ENCODE data around the gene SLCO3A1.
A peak's percentile ranks its signal among the peaks of the same experiment; 100 is the strongest.

Gene SLCO3A1

DNA sequence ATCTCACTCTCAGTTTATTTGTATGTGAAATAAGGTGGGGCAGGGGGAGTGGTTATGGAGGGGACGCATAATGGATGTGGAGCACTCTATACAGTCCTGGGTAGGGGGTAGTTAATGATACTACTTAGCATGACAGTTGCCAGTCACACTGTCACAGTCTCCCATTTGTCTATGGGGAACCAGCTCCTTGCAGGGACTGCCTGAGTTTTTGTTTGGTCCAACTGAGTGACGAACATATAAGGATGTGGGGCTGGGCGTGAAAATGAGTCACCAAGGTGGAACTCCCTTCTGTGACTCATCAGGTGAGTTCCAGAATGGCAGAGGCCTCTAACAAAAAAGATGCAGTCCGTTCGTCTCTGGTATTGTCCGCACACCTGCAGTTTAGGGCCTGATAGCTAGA lies 304.9 kb downstream of the SLCO3A1 start:
- H3K4me1 ChIP-seq (ENCODE audit: insufficient read depth, low read length) = peaks cover 37% of the 10 kb centered on the region
- no peaks in the 10 kb centered on the region for H3K27me3 ChIP-seq (ENCODE audit: insufficient read depth, low read length)
- H3K27ac ChIP-seq (ENCODE audit: low read depth, low read length) = peak overlapping the region; percentile 89
- H3K4me3 ChIP-seq (ENCODE audit: low read length) = no peak overlapping the region
- no peak overlapping the region for H3K9ac ChIP-seq (ENCODE audit: low read depth, low read length)
- no peaks in the 10 kb centered on the region for H3K36me3 ChIP-seq (ENCODE audit: insufficient read depth, low read length)
- 24% methylated on average over 6 of the region's 6 CpGs for WGBS
- H3K9me3 ChIP-seq (ENCODE audit: insufficient read depth, low read depth, low read length) = no peaks in the 10 kb centered on the region

DNA sequence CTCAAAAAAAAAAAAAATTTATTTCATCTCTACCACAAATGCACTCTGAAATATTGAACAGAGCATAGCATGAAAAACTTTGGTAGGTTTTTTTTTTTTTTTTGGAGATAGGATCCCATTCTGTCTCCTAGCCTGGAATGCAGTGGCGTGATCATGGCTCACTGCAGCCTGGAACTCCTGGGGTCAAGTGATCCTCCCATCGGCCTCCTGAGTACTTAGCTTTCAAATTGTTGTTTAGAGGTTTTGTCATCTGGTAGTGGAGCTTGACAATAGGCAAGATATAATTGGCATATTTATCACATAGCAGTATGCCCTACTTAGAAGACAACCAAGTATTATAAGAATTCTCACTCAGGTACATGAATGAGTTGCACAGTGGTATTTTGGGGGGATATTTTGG lies 306.0 kb downstream of the SLCO3A1 start:
- H3K36me3 ChIP-seq (ENCODE audit: insufficient read depth, low read length) = no peaks in the 10 kb centered on the region
- H3K9ac ChIP-seq (ENCODE audit: low read depth, low read length) = peak overlapping the region; percentile 23; the same call in 1 of the 2 replicates
- H3K27ac ChIP-seq (ENCODE audit: low read depth, low read length) = peak overlapping the region; percentile 89; the same call in 1 of the 2 replicates
- peaks cover 47% of the 10 kb centered on the region for H3K4me1 ChIP-seq (ENCODE audit: insufficient read depth, low read length)
- no peaks in the 10 kb centered on the region for H3K27me3 ChIP-seq (ENCODE audit: insufficient read depth, low read length)
- no peak overlapping the region for H3K4me3 ChIP-seq (ENCODE audit: low read length)
- WGBS = 53% methylated on average over 2 of the region's 2 CpGs
- H3K9me3 ChIP-seq (ENCODE audit: insufficient read depth, low read depth, low read length) = no peaks in the 10 kb centered on the region

DNA sequence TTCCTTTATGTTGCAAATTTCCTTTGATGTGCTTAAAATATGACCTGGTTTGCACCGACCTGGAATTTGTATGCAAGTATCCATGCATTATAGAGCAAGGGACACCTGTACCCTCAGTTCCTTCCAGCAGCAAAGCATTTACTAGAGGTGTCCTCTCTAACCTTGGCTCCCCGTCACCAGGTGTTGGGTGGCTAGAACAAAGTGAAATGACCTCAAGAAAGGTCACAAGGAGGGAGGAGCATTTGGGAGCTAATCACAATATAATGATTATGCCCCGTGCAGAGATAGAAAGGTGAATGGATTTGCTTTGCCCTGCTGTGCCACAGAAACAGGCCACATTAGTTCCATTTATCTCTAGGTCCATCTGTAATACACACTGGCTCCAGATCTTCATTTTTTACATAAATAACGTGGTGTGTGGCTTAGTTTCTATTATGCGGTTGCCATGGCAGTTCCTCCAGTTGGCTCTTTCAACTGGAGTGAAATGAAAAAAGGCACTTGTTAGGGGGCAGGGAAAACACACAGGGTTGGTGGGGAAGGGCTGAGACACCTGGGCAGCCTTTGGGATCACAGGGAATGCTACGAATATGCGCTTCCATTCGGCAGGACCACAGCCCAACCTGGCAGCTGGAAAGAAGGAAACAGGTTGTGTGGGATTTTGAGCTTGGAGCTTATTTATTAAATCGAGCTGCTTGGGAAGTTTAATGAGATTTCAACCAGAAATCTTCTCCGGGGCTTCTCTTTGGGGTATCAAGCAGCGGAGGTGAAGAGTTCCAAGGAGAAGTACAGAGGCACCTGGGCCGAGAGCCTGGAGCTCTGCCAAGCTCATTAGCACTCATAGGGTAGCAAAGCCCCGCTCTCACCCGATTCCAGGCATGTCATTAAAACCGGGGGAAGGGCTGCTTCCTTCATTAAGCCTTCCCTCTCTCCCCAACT lies 306.7 kb downstream of the SLCO3A1 start:
- peak overlapping the region; percentile 1; the same call in 1 of the 2 replicates for H3K4me3 ChIP-seq (ENCODE audit: low read length)

DNA sequence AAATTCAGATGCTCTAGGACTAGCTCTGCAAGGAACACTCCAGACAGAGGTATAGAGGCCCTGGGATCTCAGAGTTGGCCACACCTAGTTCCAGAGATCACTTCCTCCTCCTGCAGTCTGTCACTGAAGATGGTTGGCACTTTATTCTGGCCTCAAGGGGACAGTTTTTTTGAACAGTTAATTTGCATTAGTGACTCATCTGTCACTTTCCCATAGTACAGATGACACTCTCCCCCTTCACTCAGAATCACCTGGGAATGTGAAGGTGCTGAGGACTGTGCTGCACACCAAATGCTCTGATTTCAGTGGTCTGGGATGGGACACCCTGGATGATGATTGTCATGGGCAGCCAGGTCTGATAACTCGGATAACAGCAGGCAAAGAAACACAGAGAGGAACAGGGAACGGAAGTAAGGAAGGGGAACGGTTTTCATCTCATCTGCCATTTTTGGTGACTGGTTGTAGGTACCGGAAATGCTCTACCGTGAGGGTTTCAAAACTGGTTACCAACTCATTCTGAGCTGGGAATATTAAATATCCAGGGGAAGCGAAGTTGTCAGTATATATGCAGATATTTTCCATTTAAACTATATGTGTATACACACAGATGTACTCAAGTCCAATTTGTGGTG lies 307.6 kb downstream of the SLCO3A1 start:
- Histone ChIP-seq H3K9ac (ENCODE audit: low read depth, low read length) (peak overlapping the region; percentile 23; the same call in 1 of the 2 replicates), H3K27me3 (ENCODE audit: insufficient read depth, low read length) (no peaks in the 10 kb centered on the region), H3K9me3 (ENCODE audit: insufficient read depth, low read depth, low read length) (no peaks in the 10 kb centered on the region), H3K4me1 (ENCODE audit: insufficient read depth, low read length) (peaks cover 63% of the 10 kb centered on the region), H3K27ac (ENCODE audit: low read depth, low read length) (peak overlapping the region; percentile 89), H3K36me3 (ENCODE audit: insufficient read depth, low read length) (no peaks in the 10 kb centered on the region), H3K4me3 (ENCODE audit: low read length) (no peak overlapping the region)
- 88% methylated on average over 6 of the region's 6 CpGs for WGBS

More for the DNA sequence above, 306.7 kb downstream of the SLCO3A1 start:
- no peaks in the 10 kb centered on the region for H3K36me3 ChIP-seq (ENCODE audit: insufficient read depth, low read length)
- WGBS = 53% methylated on average over 15 of the region's 15 CpGs
- peak overlapping the region; percentile 23 for H3K9ac ChIP-seq (ENCODE audit: low read depth, low read length)
- H3K4me1 ChIP-seq (ENCODE audit: insufficient read depth, low read length) = peaks cover 54% of the 10 kb centered on the region
- H3K27me3 ChIP-seq (ENCODE audit: insufficient read depth, low read length) = no peaks in the 10 kb centered on the region
- H3K9me3 ChIP-seq (ENCODE audit: insufficient read depth, low read depth, low read length) = no peaks in the 10 kb centered on the region
- peak overlapping the region; percentile 89 for H3K27ac ChIP-seq (ENCODE audit: low read depth, low read length)

DNA sequence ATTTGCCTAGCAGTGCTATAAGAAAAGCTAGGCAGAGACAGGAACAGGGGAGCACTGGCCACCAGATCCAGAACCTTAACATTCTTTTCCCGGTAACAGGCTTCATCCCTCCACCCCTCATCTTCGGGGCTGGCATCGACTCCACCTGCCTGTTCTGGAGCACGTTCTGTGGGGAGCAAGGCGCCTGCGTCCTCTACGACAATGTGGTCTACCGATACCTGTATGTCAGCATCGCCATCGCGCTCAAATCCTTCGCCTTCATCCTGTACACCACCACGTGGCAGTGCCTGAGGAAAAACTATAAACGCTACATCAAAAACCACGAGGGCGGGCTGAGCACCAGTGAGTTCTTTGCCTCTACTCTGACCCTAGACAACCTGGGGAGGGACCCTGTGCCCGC lies 309.1 kb downstream of the SLCO3A1 start:
- no peaks in the 10 kb centered on the region for H3K9me3 ChIP-seq (ENCODE audit: insufficient read depth, low read depth, low read length)
- H3K27ac ChIP-seq (ENCODE audit: low read depth, low read length) = no peak overlapping the region; the same call in 1 of the 2 replicates
- H3K4me1 ChIP-seq (ENCODE audit: insufficient read depth, low read length) = peaks cover 62% of the 10 kb centered on the region
- H3K4me3 ChIP-seq (ENCODE audit: low read length) = no peak overlapping the region
- H3K36me3 ChIP-seq (ENCODE audit: insufficient read depth, low read length) = no peaks in the 10 kb centered on the region
- WGBS = 96% methylated on average over 17 of the region's 17 CpGs
- H3K27me3 ChIP-seq (ENCODE audit: insufficient read depth, low read length) = no peaks in the 10 kb centered on the region
- no peak overlapping the region for H3K9ac ChIP-seq (ENCODE audit: low read depth, low read length)

DNA sequence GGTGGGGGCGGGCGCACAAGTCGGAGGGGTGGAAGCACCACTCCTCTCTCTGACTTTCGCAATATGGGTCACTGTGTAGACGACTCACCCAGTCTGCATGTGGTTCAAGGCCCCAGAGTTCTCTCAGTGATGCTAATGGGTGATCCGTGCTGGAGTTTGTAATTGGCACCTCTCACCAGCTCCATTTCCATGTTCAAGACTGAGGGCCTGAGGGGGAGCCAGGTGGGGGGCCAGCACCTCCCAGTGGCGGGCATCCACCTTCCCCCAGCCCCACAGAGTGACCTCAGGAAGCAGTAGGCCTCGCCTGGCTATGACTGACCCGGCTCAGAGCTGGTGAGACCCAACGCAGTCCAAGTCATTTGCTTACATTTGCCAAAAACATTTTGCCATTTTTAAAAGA lies 310.1 kb downstream of the SLCO3A1 start:
- WGBS = 53% methylated on average over 10 of the region's 10 CpGs
- Histone ChIP-seq H3K4me3 (ENCODE audit: low read length) (no peak overlapping the region), H3K9me3 (ENCODE audit: insufficient read depth, low read depth, low read length) (no peaks in the 10 kb centered on the region), H3K27me3 (ENCODE audit: insufficient read depth, low read length) (no peaks in the 10 kb centered on the region), H3K36me3 (ENCODE audit: insufficient read depth, low read length) (no peaks in the 10 kb centered on the region), H3K4me1 (ENCODE audit: insufficient read depth, low read length) (peaks cover 54% of the 10 kb centered on the region), H3K9ac (ENCODE audit: low read depth, low read length) (no peak overlapping the region; the same call in 1 of the 2 replicates), H3K27ac (ENCODE audit: low read depth, low read length) (peak overlapping the region; percentile 93)

DNA sequence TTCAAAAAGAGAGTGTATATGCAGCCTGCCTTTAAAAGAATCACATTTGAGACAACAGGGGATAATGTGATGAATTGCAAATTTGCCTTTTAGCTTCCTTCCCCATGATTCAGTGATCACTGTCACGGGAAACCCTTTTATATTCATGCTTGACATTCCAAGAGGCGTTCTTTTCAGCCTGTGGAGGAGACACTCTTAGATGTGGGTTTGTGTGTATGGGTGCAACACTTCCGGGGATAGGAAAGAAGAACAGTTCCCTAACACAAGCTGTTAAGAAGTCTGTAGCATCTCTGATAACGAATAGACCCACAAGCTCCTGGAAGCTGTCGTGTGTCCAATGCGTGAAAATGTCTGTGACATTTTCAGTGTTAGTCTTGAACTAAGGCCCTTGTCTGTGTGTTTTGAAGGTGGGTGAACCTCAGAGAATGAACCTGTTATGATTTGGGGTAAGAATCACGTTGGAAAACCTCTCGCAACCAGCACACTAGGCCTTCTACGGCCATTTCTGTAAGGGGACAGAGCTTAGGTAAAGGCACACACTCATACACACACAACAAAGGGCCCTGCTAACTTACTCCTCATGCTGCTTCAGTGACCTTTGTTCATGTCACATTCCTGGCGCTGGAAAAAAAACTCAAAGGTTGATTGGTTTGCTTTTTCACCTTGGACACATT lies 311.0 kb downstream of the SLCO3A1 start:
- H3K27me3 ChIP-seq (ENCODE audit: insufficient read depth, low read length) = no peaks in the 10 kb centered on the region
- 31% methylated on average over 10 of the region's 10 CpGs for WGBS
- peaks cover 49% of the 10 kb centered on the region for H3K4me1 ChIP-seq (ENCODE audit: insufficient read depth, low read length)
- peak overlapping the region; percentile 93 for H3K27ac ChIP-seq (ENCODE audit: low read depth, low read length)
- H3K36me3 ChIP-seq (ENCODE audit: insufficient read depth, low read length) = no peaks in the 10 kb centered on the region
- H3K9me3 ChIP-seq (ENCODE audit: insufficient read depth, low read depth, low read length) = no peaks in the 10 kb centered on the region
- no peak overlapping the region for H3K4me3 ChIP-seq (ENCODE audit: low read length)
- peak overlapping the region; percentile 70; the same call in 1 of the 2 replicates for H3K9ac ChIP-seq (ENCODE audit: low read depth, low read length)

DNA sequence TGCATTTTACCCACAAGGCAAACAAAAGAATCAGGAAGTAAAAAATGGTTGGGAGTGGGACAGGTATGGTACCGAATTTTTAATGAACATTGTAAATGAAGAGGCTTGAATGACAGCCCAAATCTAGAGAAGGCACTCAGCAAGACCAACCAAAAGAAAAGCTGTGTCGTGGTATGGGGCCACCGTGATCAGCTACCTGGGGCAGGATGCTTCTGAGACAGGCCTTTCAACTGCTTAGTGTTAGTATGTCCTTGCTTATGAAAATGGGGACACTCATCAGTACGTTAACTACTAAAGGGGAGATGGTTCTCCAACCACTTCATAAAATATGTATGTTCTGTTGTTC lies 311.5 kb downstream of the SLCO3A1 start:
- no peaks in the 10 kb centered on the region for H3K36me3 ChIP-seq (ENCODE audit: insufficient read depth, low read length)
- H3K27me3 ChIP-seq (ENCODE audit: insufficient read depth, low read length) = no peaks in the 10 kb centered on the region
- H3K9me3 ChIP-seq (ENCODE audit: insufficient read depth, low read depth, low read length) = no peaks in the 10 kb centered on the region
- H3K4me1 ChIP-seq (ENCODE audit: insufficient read depth, low read length) = peaks cover 43% of the 10 kb centered on the region
- peak overlapping the region; percentile 93 for H3K27ac ChIP-seq (ENCODE audit: low read depth, low read length)
- 13% methylated on average over 3 of the region's 4 CpGs for WGBS
- peak overlapping the region; percentile 70; the same call in 1 of the 2 replicates for H3K9ac ChIP-seq (ENCODE audit: low read depth, low read length)
- H3K4me3 ChIP-seq (ENCODE audit: low read length) = no peak overlapping the region

DNA sequence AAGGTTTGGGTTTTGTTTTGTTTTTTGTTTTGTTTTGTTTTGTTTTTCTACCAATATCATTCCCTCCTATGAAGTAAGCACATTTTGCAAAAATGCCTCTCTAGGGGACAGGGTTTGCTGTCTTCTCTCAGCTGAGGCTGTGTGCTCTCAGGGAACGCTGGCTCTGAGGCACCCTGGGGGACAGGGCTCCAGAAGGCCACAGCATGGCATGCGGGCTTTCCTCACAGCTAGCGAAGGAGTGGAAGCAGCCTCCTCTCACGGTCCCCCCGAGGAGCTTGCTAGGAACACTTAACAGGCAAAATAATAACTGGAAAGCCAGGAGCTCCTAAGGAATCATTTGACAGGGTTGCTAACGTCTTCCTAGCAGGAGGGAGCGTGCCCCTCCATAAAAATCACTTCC lies 312.5 kb downstream of the SLCO3A1 start:
- 57% methylated on average over 7 of the region's 7 CpGs for WGBS
- H3K27ac ChIP-seq (ENCODE audit: low read depth, low read length) = 0 out of 2 replicates have a peak overlapping the region, but pooled peaks have one; percentile 93

DNA sequence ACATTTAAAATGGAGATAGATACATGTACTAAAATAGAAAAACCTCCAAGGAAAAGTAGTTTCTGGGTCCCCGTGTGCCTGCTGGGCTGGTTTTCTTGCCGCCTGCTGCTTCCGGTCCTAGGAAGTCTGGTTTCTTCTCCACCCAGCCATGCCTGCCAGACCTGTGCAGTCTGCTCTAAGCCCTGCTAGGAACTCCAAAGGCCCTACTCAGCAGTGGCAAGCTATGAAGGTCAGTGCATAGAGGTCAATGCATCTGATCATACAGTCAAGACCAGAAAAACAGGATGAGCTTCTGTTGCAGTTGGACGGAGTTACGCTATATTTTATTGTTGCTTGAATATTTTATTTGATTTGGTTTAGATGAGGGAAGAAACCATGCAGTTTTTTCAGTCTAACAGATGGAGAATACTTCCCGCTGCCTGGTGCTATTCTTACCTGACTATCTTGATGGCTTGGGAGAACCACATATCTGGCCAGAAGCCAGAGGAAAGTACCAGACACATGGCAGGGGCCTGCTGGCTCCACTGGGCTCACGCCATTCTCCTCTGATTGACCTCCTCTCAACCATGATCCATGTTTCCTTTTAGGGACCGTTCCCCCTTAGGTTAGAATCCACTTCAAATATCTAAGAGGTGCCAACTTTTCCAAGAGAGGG lies 313.4 kb downstream of the SLCO3A1 start:
- Histone ChIP-seq H3K9ac (ENCODE audit: low read depth, low read length) (no peak overlapping the region), H3K4me3 (ENCODE audit: low read length) (no peak overlapping the region), H3K36me3 (ENCODE audit: insufficient read depth, low read length) (no peaks in the 10 kb centered on the region), H3K27me3 (ENCODE audit: insufficient read depth, low read length) (no peaks in the 10 kb centered on the region), H3K4me1 (ENCODE audit: insufficient read depth, low read length) (peaks cover 29% of the 10 kb centered on the region), H3K27ac (ENCODE audit: low read depth, low read length) (no peak overlapping the region), H3K9me3 (ENCODE audit: insufficient read depth, low read depth, low read length) (no peaks in the 10 kb centered on the region)
- WGBS = 94% methylated on average over 8 of the region's 8 CpGs

More for the DNA sequence above, 312.5 kb downstream of the SLCO3A1 start:
- peak overlapping the region; percentile 0; the same call in 1 of the 2 replicates for H3K9ac ChIP-seq (ENCODE audit: low read depth, low read length)
- no peak overlapping the region for H3K4me3 ChIP-seq (ENCODE audit: low read length)
- H3K27me3 ChIP-seq (ENCODE audit: insufficient read depth, low read length) = no peaks in the 10 kb centered on the region
- no peaks in the 10 kb centered on the region for H3K9me3 ChIP-seq (ENCODE audit: insufficient read depth, low read depth, low read length)
- no peaks in the 10 kb centered on the region for H3K36me3 ChIP-seq (ENCODE audit: insufficient read depth, low read length)
- H3K4me1 ChIP-seq (ENCODE audit: insufficient read depth, low read length) = peaks cover 33% of the 10 kb centered on the region
